SK-N-MC (cell line): ENCODE measurements around the gene CXADR.
A peak's percentile ranks its signal among the peaks of the same experiment; 100 is the strongest.
"Not testable (repeated sequence)": the region's sequence is repeated elsewhere in the genome, so short reads cannot be mapped to it uniquely, and the experiment has no call there.

Source experiments
- DNase-seq: peaks from one replicate; pipeline ENCODE4 v3.0.0-alpha.2; 2011; ENCODE audit warnings: low read depth, low spot score
- H3K27ac ChIP-seq: fragments of 200-600 bp; sonication (generic); 2 replicates; pipeline ENCODE4 v1.5.1; 2016; ENCODE audit warnings: mixed run types
- H3K36me3 ChIP-seq: fragments of 200-600 bp; sonication (generic); 2 replicates; pipeline ENCODE4 v1.6.1; 2017; ENCODE audit warnings: antibody characterized with exemption, low read length, mixed read lengths; ENCODE audit not compliant: insufficient read depth
- H3K4me3 ChIP-seq: fragments of 200-600 bp; sonication (generic); 2 replicates; pipeline ENCODE4 v1.5.1; 2016
- H3K9ac ChIP-seq: fragments of 200-600 bp; sonication (generic); 2 replicates; pipeline ENCODE4 v1.8.0; 2017; ENCODE audit warnings: mixed run types, mixed read lengths; ENCODE audit not compliant: insufficient read length
- H3K9me3 ChIP-seq: fragments of 200-600 bp; sonication (generic); 2 replicates; pipeline ENCODE4 v1.6.1; 2017; ENCODE audit warnings: low read depth, mild to moderate bottlenecking, antibody characterized with exemption, low read length, moderate library complexity, mixed read lengths
- EZH2 ChIP-seq: fragments of 200-600 bp; sonication (generic); IDR thresholded peaks from one replicate; pipeline ENCODE4 v1.6.1; 2017; ENCODE audit warnings: antibody characterized with exemption
- FOXP2 ChIP-seq: optimal IDR thresholded peaks from 2 replicates; pipeline ENCODE3; 2011; ENCODE audit warnings: mild to moderate bottlenecking, moderate library complexity; ENCODE audit not compliant: insufficient read depth; ENCODE audit errors: extremely low read length, control extremely low read depth
- POLR2AphosphoS5 ChIP-seq: IDR thresholded peaks from 2 replicates; pipeline ENCODE4 v1.6.1; 2012; ENCODE audit warnings: mild to moderate bottlenecking, low read depth, low read length, borderline replicate concordance

CXADR gene

DNA sequence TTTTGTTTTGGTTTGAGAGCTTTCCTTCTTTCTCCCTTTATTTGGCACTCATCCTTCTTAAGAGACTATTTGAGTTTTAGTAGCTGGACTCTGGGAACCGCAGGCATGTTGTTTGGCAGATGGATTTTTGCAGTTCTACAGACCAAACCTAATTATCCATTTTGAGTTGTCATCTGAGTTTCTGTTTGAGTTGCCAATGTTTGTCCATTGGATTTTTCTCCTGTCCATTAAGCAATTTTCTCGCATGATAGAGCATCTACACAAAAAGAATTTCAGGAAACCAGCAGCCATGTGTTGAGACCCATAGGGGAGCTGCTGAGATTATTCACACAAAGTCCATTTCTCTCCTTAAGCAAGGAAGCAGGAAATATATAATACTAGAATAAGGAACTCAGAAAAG lies 17.2 kb upstream of the CXADR start:
- Histone ChIP-seq H3K36me3 (no peaks in the 10 kb centered on the region), H3K9ac (no peak overlapping the region), H3K27ac (no peak overlapping the region), H3K9me3 (no peaks in the 10 kb centered on the region), H3K4me3 (no peak overlapping the region)
- TF ChIP-seq FOXP2: no peak
- TF ChIP-seq POLR2AphosphoS5: no peak
- no peak for TF ChIP-seq EZH2
- no peak for DNase-seq

DNA sequence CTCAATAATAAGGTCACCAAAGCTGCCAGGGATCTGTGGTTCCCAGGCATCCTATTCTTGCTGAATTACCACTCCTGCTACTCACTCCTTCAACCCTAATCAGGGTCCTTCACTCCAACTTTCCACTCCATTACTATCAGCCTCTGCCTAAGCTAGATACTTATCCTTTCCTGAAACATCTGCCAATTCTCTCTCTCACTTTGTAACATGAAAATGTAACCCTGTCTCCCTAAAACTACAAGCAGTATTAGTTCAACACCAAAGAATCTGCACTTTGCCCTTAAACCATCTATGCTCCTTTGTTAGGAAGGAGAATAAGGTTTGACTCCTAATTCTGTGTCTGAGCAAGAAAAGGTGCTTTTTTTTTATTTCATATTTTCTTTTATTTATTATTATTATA lies 15.5 kb upstream of the CXADR start:
- H3K27ac ChIP-seq: no peak overlapping the region
- no peak for DNase-seq
- no peaks in the 10 kb centered on the region for H3K9me3 ChIP-seq
- TF ChIP-seq POLR2AphosphoS5 (no peak), FOXP2 (no peak), EZH2 (no peak)
- H3K9ac ChIP-seq: no peak overlapping the region
- no peaks in the 10 kb centered on the region for H3K36me3 ChIP-seq
- no peak overlapping the region for H3K4me3 ChIP-seq

DNA sequence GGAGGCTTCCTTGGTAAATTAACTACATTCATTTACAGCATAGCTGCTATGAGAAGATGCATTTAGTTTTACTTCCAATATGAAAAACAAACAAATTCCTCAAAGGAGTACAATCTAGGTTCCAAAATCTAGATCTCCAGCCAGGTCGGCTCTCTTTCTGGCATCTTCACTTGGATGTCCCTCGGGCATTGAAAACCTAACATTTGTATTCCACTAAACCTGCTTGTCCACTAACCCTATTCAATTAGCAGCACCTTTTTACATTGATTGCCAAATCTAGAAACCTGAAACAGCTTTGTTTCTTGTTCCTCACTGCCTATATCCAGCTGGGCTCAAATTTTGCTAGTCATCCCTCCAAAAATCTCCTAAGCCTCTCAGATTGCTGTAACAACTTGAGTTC lies 14.3 kb upstream of the CXADR start:
- H3K9ac ChIP-seq: no peak overlapping the region

GRCh38 chr21:17501107-17502006 lies 11.5 kb upstream of the CXADR start:
- Histone ChIP-seq H3K9me3 (no peaks in the 10 kb centered on the region), H3K9ac (no peak overlapping the region), H3K27ac (no peak overlapping the region), H3K4me3 (no peak overlapping the region), H3K36me3 (no peaks in the 10 kb centered on the region)
- TF ChIP-seq EZH2 (no peak), POLR2AphosphoS5 (no peak), FOXP2 (no peak)
- no peak for DNase-seq

More for the DNA sequence above, 14.3 kb upstream of the CXADR start:
- no peak overlapping the region for H3K27ac ChIP-seq
- H3K9me3 ChIP-seq: no peaks in the 10 kb centered on the region
- no peaks in the 10 kb centered on the region for H3K36me3 ChIP-seq
- no peak for DNase-seq
- no peak overlapping the region for H3K4me3 ChIP-seq
- TF ChIP-seq FOXP2 (no peak), EZH2 (no peak), POLR2AphosphoS5 (no peak)

GRCh38 chr21:17502985-17503384 lies 9.9 kb upstream of the CXADR start:
- not testable (repeated sequence) for H3K27ac ChIP-seq, DNase-seq

DNA sequence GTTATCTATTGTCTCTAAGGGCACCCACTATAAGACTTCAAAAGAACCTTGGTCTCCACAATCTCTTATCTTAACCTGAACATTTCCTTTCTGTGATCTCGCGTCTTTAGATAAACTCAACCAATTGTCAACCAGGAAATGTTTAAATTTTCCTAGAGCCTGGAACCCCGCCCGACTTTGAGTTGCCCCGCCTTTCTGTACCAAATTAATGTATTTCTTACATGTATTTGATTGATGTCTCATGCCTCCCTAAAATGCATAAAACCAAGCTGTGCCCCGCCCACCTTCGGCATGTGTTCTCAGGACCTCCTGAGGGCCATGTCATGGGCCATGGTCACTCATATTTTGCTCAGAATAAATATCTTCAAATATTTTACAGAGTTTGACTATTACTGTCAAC lies 5.9 kb upstream of the CXADR start:
- Histone ChIP-seq H3K9me3 (no peaks in the 10 kb centered on the region), H3K27ac (no peak overlapping the region), H3K4me3 (no peak overlapping the region), H3K9ac (no peak overlapping the region), H3K36me3 (no peaks in the 10 kb centered on the region)
- no peak for TF ChIP-seq POLR2AphosphoS5
- no peak for TF ChIP-seq FOXP2
- TF ChIP-seq EZH2: no peak
- DNase-seq: no peak

More at GRCh38 chr21:17502985-17503384, 9.9 kb upstream of the CXADR start:
- not testable (repeated sequence) for H3K4me3 ChIP-seq, H3K9me3 ChIP-seq, H3K36me3 ChIP-seq, H3K9ac ChIP-seq

DNA sequence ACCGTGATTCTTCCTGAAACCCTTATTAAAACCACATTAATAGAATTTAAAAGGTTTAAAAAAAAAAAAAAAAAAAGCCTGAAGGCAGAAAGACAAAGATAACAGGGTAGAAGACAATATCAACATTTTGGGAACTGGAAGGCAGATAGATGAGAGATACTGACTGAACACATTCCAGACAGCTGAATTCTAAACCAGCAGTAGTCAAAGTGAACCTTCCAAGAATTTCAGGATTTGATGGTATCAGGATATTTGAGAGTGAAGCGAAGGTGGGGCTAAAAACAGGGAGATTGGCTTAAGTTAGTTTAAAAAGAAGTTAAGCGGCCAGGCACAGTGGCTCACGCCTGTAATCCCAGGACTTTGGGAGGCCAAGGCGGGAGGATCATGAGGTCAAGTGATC lies 5.3 kb upstream of the CXADR start:
- no peak for TF ChIP-seq EZH2
- TF ChIP-seq FOXP2: no peak
- no peak for TF ChIP-seq POLR2AphosphoS5
- no peak for DNase-seq
- Histone ChIP-seq H3K36me3 (no peaks in the 10 kb centered on the region), H3K4me3 (no peak overlapping the region), H3K27ac (no peak overlapping the region), H3K9me3 (no peaks in the 10 kb centered on the region), H3K9ac (no peak overlapping the region)

DNA sequence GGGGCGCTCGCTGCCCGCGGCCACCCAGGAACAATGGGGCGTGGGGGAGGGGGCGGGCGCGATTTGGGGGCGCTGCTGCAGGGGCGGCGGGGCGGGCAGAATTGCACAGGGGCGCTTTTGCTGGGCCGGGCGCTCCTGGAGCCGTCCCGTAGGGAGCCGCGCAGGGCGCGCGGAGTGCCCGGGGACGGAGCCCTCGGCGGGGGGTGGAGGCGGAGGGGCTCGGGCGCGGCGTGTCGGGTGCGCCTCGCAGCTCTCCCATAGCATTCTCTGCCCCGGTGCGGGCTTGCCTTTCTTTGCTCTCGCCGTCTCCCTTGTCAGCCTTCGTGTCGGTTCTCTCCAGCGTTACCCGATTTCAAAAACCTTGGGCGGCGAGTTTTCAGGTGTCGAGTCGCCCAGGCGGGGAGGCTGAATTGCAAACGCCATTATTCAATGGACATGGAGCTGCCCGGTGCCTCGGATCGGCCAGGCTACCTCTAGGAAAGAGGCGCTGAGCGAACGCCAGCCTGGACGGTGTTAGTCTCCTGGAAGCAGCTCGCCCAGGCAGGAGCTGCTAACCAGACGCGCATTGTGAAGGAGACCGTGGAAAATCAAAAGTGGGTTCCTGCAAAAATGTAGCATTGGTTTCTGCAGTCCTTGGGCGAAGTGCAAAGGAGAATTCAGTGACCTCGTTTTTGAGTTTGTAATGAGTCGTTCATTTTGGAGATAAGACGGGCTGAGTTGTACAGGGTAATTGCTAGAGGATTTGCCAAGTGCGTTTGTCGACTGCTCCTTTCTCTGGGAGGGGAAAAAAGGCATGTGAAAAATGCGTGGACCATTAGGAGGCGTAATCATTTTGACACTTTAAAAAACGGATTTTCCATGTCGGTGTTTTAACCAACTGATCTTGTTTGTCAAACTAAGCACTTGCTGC lies 626 bp downstream of the CXADR start:
- Histone ChIP-seq H3K4me3 (peak overlapping the region; percentile 97), H3K27ac (no peak overlapping the region), H3K9ac (peak overlapping the region; percentile 77), H3K36me3 (no peaks in the 10 kb centered on the region), H3K9me3 (no peaks in the 10 kb centered on the region)
- no peak for TF ChIP-seq EZH2
- TF ChIP-seq FOXP2: no peak
- no peak for TF ChIP-seq POLR2AphosphoS5
- DNase-seq: no peak

DNA sequence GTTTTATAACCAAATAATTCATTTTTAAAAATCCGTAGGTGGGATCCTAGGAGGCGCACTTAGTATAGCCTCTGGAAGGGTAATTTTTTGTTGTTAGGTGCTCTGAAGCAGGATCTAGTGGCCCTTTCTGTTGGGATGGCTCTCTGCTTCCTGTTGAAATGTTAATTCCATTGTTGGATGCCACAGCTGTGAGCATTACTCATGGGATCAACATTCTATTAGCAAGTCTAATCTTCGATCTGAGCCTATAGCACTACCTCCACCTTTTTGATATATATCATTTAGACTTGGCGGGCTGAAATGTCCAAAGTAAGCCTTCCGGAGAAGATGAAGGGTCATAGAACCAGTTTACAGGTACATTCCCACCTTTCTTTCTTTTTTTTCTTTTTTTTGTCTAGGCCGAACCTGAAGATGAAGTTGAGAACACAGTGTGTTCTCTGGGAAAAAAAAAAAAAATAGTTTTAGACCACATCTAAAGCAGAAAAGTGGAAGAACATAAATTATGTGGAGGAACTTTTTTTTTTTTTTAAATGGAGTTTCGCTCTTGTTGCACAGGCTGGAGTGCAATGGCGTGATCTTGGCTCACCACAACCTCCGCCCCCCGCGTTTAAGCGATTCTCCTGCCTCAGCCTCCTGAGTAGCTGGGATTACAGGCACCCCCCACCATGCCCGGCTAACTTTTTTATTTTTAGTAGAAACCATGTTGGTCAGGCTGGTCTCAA lies 1.4 kb downstream of the CXADR start:
- Histone ChIP-seq H3K9me3 (no peaks in the 10 kb centered on the region), H3K36me3 (no peaks in the 10 kb centered on the region), H3K27ac (no peak overlapping the region), H3K4me3 (peak overlapping the region; percentile 97), H3K9ac (peak overlapping the region; percentile 52)
- TF ChIP-seq FOXP2 (no peak), EZH2 (no peak), POLR2AphosphoS5 (no peak)
- DNase-seq: no peak

- H3K27ac ChIP-seq, DNase-seq, H3K9me3 ChIP-seq, H3K9ac ChIP-seq, H3K36me3 ChIP-seq, H3K4me3 ChIP-seq: not testable (repeated sequence)
These were observed 4.2 kb downstream of the CXADR start for GRCh38 chr21:17517008-17517407.
